ENCODE results near the gene CRTC1. TPM values are rescaled to one million over a fixed set of nuclear protein-coding genes. Genes with fewer than 3 reads are reported as not detected.
A peak's percentile ranks its signal among the peaks of the same experiment; 100 is the strongest.

Gene CRTC1
- total RNA-seq, 1 experiment from 2014 or later = 12.3 TPM

GRCh38 chr19:18749362-18750231 lies 66.1 kb downstream of the CRTC1 start:
- ChIA-PET CTCF (no interaction called here), POLR2A (interaction anchor here (0.5 kb wide), 1 partner anchor 38 kb away, joined by 4 read pairs; no protein-coding TSS in a partner anchor)
- Mint-ChIP-seq H3K27ac (peak overlapping the region; percentile 30; the same call in 1 of the 2 replicates), H3K36me3 (peaks cover 8% of the 10 kb centered on the region), H3K27me3 (ENCODE audit: low read depth) (no peaks in the 10 kb centered on the region), H3K4me3 (no peak overlapping the region), H3K9me3 (no peaks in the 10 kb centered on the region), H3K4me1 (peaks cover 9% of the 10 kb centered on the region)
- ATAC-seq (no peak), DNase-seq (ENCODE audit: low spot score) (no peak)
- TF ChIP-seq FOXP4 (CRISPR knock-in tag; IDR thresholded peaks at IDR 0.05) (no peak), RELA (CRISPR knock-in tag; IDR thresholded peaks at IDR 0.05; ENCODE audit: borderline replicate concordance) (no peak), ZNF263 (CRISPR knock-in tag; IDR thresholded peaks at IDR 0.05; ENCODE audit: low read depth) (no peak), JAZF1 (CRISPR knock-in tag; IDR thresholded peaks at IDR 0.05) (no peak), ZNF671 (CRISPR knock-in tag; IDR thresholded peaks at IDR 0.05) (no peak), FOXJ3 (CRISPR knock-in tag; IDR thresholded peaks at IDR 0.05; ENCODE audit: borderline replicate concordance) (no peak), TEAD4 (CRISPR knock-in tag; IDR thresholded peaks at IDR 0.05) (no peak), GRHL2 (CRISPR knock-in tag; IDR thresholded peaks at IDR 0.05; ENCODE audit: insufficient replicate concordance, severe bottlenecking) (no peak)

GRCh38 chr19:18750295-18750970 lies 67.0 kb downstream of the CRTC1 start:
- no peak overlapping the region for H3K27ac Mint-ChIP-seq
- ATAC-seq = no peak
- TF ChIP-seq IRF2 (CRISPR knock-in tag; IDR thresholded peaks at IDR 0.05; ENCODE audit: borderline replicate concordance, low read depth) (no peak), ZBTB21 (CRISPR knock-in tag; IDR thresholded peaks at IDR 0.05; ENCODE audit: borderline replicate concordance) (no peak), RORB (CRISPR knock-in tag; IDR thresholded peaks at IDR 0.05) (no peak), HMGA2 (CRISPR knock-in tag; IDR thresholded peaks at IDR 0.05) (no peak), ARID4B (CRISPR knock-in tag; IDR thresholded peaks at IDR 0.05; ENCODE audit: borderline replicate concordance) (no peak), TCF7 (CRISPR knock-in tag; IDR thresholded peaks at IDR 0.05; ENCODE audit: low read depth) (no peak), JAZF1 (CRISPR knock-in tag; IDR thresholded peaks at IDR 0.05) (no peak), ZNF671 (CRISPR knock-in tag; IDR thresholded peaks at IDR 0.05) (no peak), SP1 (CRISPR knock-in tag; conservative IDR thresholded peaks at IDR 0.05) (no peak), NR2C2 (CRISPR knock-in tag; IDR thresholded peaks at IDR 0.05) (no peak)
- no peaks in the 10 kb centered on the region for H3K27me3 Mint-ChIP-seq (ENCODE audit: low read depth)
- ChIA-PET CTCF (no interaction called here), POLR2A (no interaction called here)
- H3K4me3 Mint-ChIP-seq = no peak overlapping the region
- H3K36me3 Mint-ChIP-seq = peaks cover 9% of the 10 kb centered on the region
- no peak for DNase-seq (ENCODE audit: low spot score)
- H3K9me3 Mint-ChIP-seq = no peaks in the 10 kb centered on the region
- peaks cover 9% of the 10 kb centered on the region for H3K4me1 Mint-ChIP-seq
